A549 (cell line): ENCODE measurements around the gene WDR72. TPM values are rescaled to one million over a fixed set of nuclear protein-coding genes. Genes with fewer than 3 reads are reported as not detected.

Experiments
- ATAC-seq, 2 experiments: fragments of 200-7000 bp in 1 of 2; fragments of >200 bp in 1 of 2; cut with Nextera tagmentation in 1 of 2; cut with Tn5 transposase in 1 of 2; 3 replicates each; pipeline versions ENCODE4 v1.8.0 to v1.9.1; 2018 to 2020; ENCODE audit warnings: mild to moderate bottlenecking in 1 of 2, moderate library complexity in 1 of 2
- CTCF ChIA-PET: fragments of 300-600 bp; sonication (Branson Sonifier 250); formaldehyde crosslinking; extraction: SDS; loops from one replicate; lab custom pipeline; 2021; ENCODE audit warnings: antibody characterized with exemption, inconsistent platforms; lab: Yijun Ruan, JAX
- POLR2A ChIA-PET: fragments of 350-600 bp; formaldehyde crosslinking; extraction: SDS; loops from one replicate; lab custom pipeline; 2021; ENCODE audit warnings: antibody characterized with exemption, inconsistent platforms; lab: Yijun Ruan, JAX
- DNase-seq, 2 experiments: peaks; one replicate each; pipeline versions ENCODE4 v3.0.0 to v3.0.0-alpha.2; 2011 to 2016; ENCODE audit warnings: low read depth in 1 of 2, low spot score in 1 of 2
- FAIRE-seq: peaks from 2 replicates; lab custom pipeline; 2011; peaks lifted over from hg19 to GRCh38; lab: Jason Lieb, UNC
- H3K27ac ChIP-seq, 2 experiments: fragments of >200 bp; sonication (Bioruptor Twin); formaldehyde crosslinking; 3 replicates each; pipeline ENCODE4 v1.5.1; 2016 to 2017
- H3K4me1 ChIP-seq: fragments of >200 bp; sonication (Bioruptor Twin); formaldehyde crosslinking; 3 replicates; pipeline ENCODE4 v1.6.1; 2016
- H3K4me2 ChIP-seq: fragments of >200 bp; sonication (Bioruptor Twin); formaldehyde crosslinking; 3 replicates; pipeline ENCODE4 v1.6.1; 2016
- H3K4me3 ChIP-seq: fragments of >200 bp; sonication (Bioruptor Twin); formaldehyde crosslinking; 3 replicates; pipeline ENCODE4 v1.5.1; 2016
- H3K9me3 ChIP-seq: fragments of >200 bp; sonication (Bioruptor Twin); formaldehyde crosslinking; 3 replicates; pipeline ENCODE4 v1.6.1; 2016
- ATOH8 ChIP-seq: fragments of 250-450 bp; sonication (Bioruptor Pico); IDR thresholded peaks from 2 replicates; pipeline ENCODE4 v1.5.0; 2020; ENCODE audit warnings: low read depth, mild to moderate bottlenecking, moderate library complexity
- CTCF ChIP-seq: fragments of >200 bp; sonication (Bioruptor Twin); formaldehyde crosslinking; IDR thresholded peaks from 3 replicates; pipeline ENCODE4 v1.5.1; 2016
- ESRRA ChIP-seq: fragments of 150-350 bp; IDR thresholded peaks from 2 replicates; pipeline ENCODE4 v1.6.1; 2014; ENCODE audit warnings: mild to moderate bottlenecking, low read length, borderline replicate concordance
- FOSB ChIP-seq: fragments of 250-450 bp; sonication (Bioruptor Pico); IDR thresholded peaks from 2 replicates; pipeline ENCODE4 v1.5.0; 2020; ENCODE audit warnings: mild to moderate bottlenecking, moderate library complexity
- FOXS1 ChIP-seq: fragments of 250-450 bp; sonication (Bioruptor Pico); IDR thresholded peaks from 2 replicates; pipeline ENCODE4 v1.5.0; 2020; ENCODE audit warnings: mild to moderate bottlenecking, moderate library complexity
- HDAC2 ChIP-seq: fragments of 200-600 bp; sonication (generic); IDR thresholded peaks from 2 replicates; pipeline ENCODE4 v1.6.1; 2016
- JUN ChIP-seq, 2 experiments: fragments of >200 bp; sonication (Bioruptor Twin); formaldehyde crosslinking; IDR thresholded peaks; 2 replicates in 1 of 2; 3 replicates in 1 of 2; pipeline ENCODE4 v1.6.1; 2016 to 2017
- MYC ChIP-seq: IDR thresholded peaks from 2 replicates; pipeline ENCODE4 v1.6.1; 2012; ENCODE audit warnings: mild to moderate bottlenecking, inconsistent platforms, low read length, improper control_type of control experiment, borderline replicate concordance
- RAD21 ChIP-seq, 2 experiments: fragments of >200 bp in 1 of 2; sonication (Bioruptor Twin) in 1 of 2; formaldehyde crosslinking in 1 of 2; IDR thresholded peaks in 1 of 2; conservative IDR thresholded peaks in 1 of 2; 2 replicates in 1 of 2; 3 replicates in 1 of 2; pipeline ENCODE4 v1.6.1; 2012 to 2018; ENCODE audit warnings: inconsistent platforms in 1 of 2
- REST ChIP-seq: fragments of 200-600 bp; sonication (generic); IDR thresholded peaks from 2 replicates; pipeline ENCODE4 v1.6.1; 2016; ENCODE audit warnings: antibody characterized with exemption, mild to moderate bottlenecking, moderate library complexity
- SREBF2 ChIP-seq: fragments of 450-650 bp; IDR thresholded peaks from 2 replicates; pipeline ENCODE4 v1.6.1; 2014; ENCODE audit warnings: mild to moderate bottlenecking, moderate library complexity
- WGBS: methylation state at CpG from one replicate; pipeline ENCODE4 v1.1.6; 2017; ENCODE audit errors: missing lambda C conversion rate; 5-methylcytosine and 5-hydroxymethylcytosine counted together
- polyA plus RNA-seq, 4 experiments: library from polyadenylated mRNA; depleted of rRNA in 3 of 4; stranded (reverse); fragments of >200 nt; fragmentation: RNase III in 1 of 4; extraction: RNeasy Plus Mini Kit Qiagen cat#74134 plus additional on column Dnase treatment in 1 of 4; gene quantifications; 2 replicates in 3 of 4; 3 replicates in 1 of 4; pipeline ENCODE4 v1.2.3, GENCODE V29; 2011 to 2017

Gene WDR72
- polyA plus RNA-seq, 2 of the 4 experiments (the other 2 are of a cell fraction): 12.0 to 28.5 TPM

GRCh38 chr15:53522991-53523390 lies 236.5 kb downstream of the WDR72 start (continued):
- TF ChIP-seq ESRRA (no peak), JUN (IDR thresholded peaks at IDR 0.05) (no peak), FOSB (CRISPR knock-in tag) (no peak), FOXS1 (CRISPR knock-in tag) (no peak)

- WGBS: 40% methylated on average over 2 of the region's 2 CpGs
- CTCF ChIA-PET: interaction anchor here (0.6 kb wide), 1 partner anchor 16 kb away, joined by 3 read pairs; no protein-coding TSS in a partner anchor
Measured at GRCh38 chr15:53520996-53521395, 238.5 kb downstream of the WDR72 start.

GRCh38 chr15:53513431-53513830 lies 246.0 kb downstream of the WDR72 start:
- DNase-seq (no peak), FAIRE-seq (no peak), ATAC-seq (no peak)
- Histone ChIP-seq H3K27ac (no peak overlapping the region), H3K4me3 (no peak overlapping the region), H3K4me1 (no peaks in the 10 kb centered on the region), H3K4me2 (no peak overlapping the region), H3K9me3 (no peaks in the 10 kb centered on the region)
- 86% methylated on average over 3 of the region's 3 CpGs for WGBS
- CTCF ChIA-PET: no interaction called here
- TF ChIP-seq ATOH8 (CRISPR knock-in tag): no peak
- no peak for TF ChIP-seq SREBF2
- no peak for TF ChIP-seq ESRRA
- no peak for TF ChIP-seq MYC
- TF ChIP-seq JUN (IDR thresholded peaks at IDR 0.05): no peak
- POLR2A ChIA-PET: no interaction called here

More at GRCh38 chr15:53520996-53521395, 238.5 kb downstream of the WDR72 start:
- no peak for TF ChIP-seq ESRRA
- no peak overlapping the region for H3K4me2 ChIP-seq
- H3K4me3 ChIP-seq: no peak overlapping the region
- H3K4me1 ChIP-seq: peaks cover 8% of the 10 kb centered on the region; the same call in 1 of the 3 replicates
- POLR2A ChIA-PET: no interaction called here
- no peaks in the 10 kb centered on the region for H3K9me3 ChIP-seq
- DNase-seq (no peak), FAIRE-seq (no peak), ATAC-seq (no peak)
- no peak overlapping the region for H3K27ac ChIP-seq

- no peak for ATAC-seq
- Histone ChIP-seq H3K4me3 (no peak overlapping the region), H3K4me1 (no peaks in the 10 kb centered on the region), H3K4me2 (no peak overlapping the region), H3K27ac (no peak overlapping the region), H3K9me3 (no peaks in the 10 kb centered on the region)
- no peak for DNase-seq
- WGBS: 63% methylated on average over 2 of the region's 2 CpGs
- ChIA-PET CTCF (interaction anchor here (0.7 to 0.9 kb wide), 3 partner anchors 182 to 584 kb away, joined by 3 read pairs; no protein-coding TSS in a partner anchor), POLR2A (no interaction called here)
- FAIRE-seq: peak; percentile 86
- no peak for TF ChIP-seq HDAC2
- TF ChIP-seq RAD21 (conservative IDR thresholded peaks at IDR 0.05 in 1 of 2, IDR thresholded peaks at IDR 0.05 in 1 of 2): peak; percentile 39 to 50; a peak in 3 of 5 replicates
- TF ChIP-seq REST: no peak
- TF ChIP-seq CTCF: 0 out of 3 replicates have a peak, but pooled peaks have one; percentile 19
Measured at GRCh38 chr15:53512029-53512428, 247.4 kb downstream of the WDR72 start.
